Measurements from ENCODE around the gene TMEM38A. TPM values are rescaled to one million over a fixed set of nuclear protein-coding genes. Genes with fewer than 3 reads are reported as not detected.

Gene TMEM38A
- total and polyA plus RNA-seq, 4 donors: 3.6 to 8.5 (median 4.7) TPM

DNA sequence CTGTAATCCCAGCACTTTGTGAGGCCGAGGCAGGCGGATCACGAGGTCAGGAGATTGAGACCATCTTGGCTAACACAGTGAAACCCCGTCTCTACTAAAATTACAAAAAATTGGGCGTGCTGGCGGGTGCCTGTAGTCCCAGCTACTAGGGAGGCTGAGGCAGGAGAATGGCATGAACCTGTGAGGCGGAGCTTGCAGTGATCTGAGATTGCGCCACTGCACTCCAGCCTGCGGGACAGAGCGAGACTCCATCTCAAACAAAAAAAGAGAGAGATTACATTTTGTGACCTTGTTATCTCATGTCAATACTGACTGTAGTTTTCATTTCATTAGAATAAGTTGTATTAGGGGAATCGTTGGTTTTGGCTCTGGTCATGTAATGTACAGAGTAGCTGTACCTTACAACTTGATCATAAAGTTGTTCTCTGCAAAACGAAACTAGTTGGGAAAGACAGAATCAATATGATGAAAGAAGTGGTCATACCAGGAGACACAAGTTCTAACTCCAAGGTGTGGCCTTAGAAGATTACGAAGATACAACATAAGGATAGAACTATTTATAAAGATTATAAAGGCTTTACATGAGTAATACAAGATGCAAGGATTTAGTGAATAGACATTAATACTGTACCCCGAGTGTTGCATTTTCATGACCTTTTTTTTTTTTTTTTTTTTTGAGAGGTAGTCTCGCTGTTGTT, 15.3 kb downstream of the TMEM38A start:
- Histone ChIP-seq H3K36me3 (ENCODE audit: control insufficient read depth in 1 of 2, insufficient read depth in 2 of 2, low read length in 1 of 2) (peaks cover 4% of the 10 kb centered on the region in 2 donors), H3K4me3 (ENCODE audit: low read length in 2 of 2) (no peak overlapping the region), H3K9me3 (ENCODE audit: control insufficient read depth, low read length) (no peaks in the 10 kb centered on the region), H3K27me3 (ENCODE audit: control insufficient read depth in 1 of 2, insufficient read depth in 2 of 2, low read length in 1 of 2) (no peaks in the 10 kb centered on the region), H3K4me1 (ENCODE audit: control insufficient read depth in 1 of 2, insufficient read depth in 2 of 2, low read length in 2 of 2) (no peaks in the 10 kb centered on the region), H3K27ac (ENCODE audit: low read depth in 1 of 2, low read length in 2 of 2) (no peak overlapping the region)
- DNase-seq: no peak
- no peak for ATAC-seq (ENCODE audit: low FRiP score)
- 93% methylated on average over 15 of the region's 15 CpGs for WGBS, 2 donors
- intact Hi-C loops (cut with DNase I): no loop called here

- Histone ChIP-seq H3K27ac (ENCODE audit: low read depth in 1 of 2, low read length in 2 of 2) (no peak overlapping the region), H3K4me1 (ENCODE audit: control insufficient read depth in 1 of 2, insufficient read depth in 2 of 2, low read length in 2 of 2) (no peaks in the 10 kb centered on the region), H3K36me3 (ENCODE audit: control insufficient read depth in 1 of 2, insufficient read depth in 2 of 2, low read length in 1 of 2) (peaks cover 4% of the 10 kb centered on the region in 2 donors), H3K9me3 (ENCODE audit: control insufficient read depth, low read length) (no peaks in the 10 kb centered on the region), H3K4me3 (ENCODE audit: low read length in 2 of 2) (no peak overlapping the region), H3K27me3 (ENCODE audit: control insufficient read depth in 1 of 2, insufficient read depth in 2 of 2, low read length in 1 of 2) (no peaks in the 10 kb centered on the region)
- ATAC-seq (ENCODE audit: low FRiP score) (no peak), DNase-seq (no peak)
- intact Hi-C loops (cut with DNase I): no loop called here
These were observed 16.1 kb downstream of the TMEM38A start for GRCh38 chr19:16677055-16677454.

GRCh38 chr19:16678498-16678897, 17.6 kb downstream of the TMEM38A start:
- peaks cover 4% of the 10 kb centered on the region in 2 donors for H3K36me3 ChIP-seq (ENCODE audit: control insufficient read depth in 1 of 2, insufficient read depth in 2 of 2, low read length in 1 of 2)
- DNase-seq (no peak), ATAC-seq (ENCODE audit: low FRiP score) (no peak)
- H3K9me3 ChIP-seq (ENCODE audit: control insufficient read depth, low read length): no peaks in the 10 kb centered on the region
- no peaks in the 10 kb centered on the region for H3K4me1 ChIP-seq (ENCODE audit: control insufficient read depth in 1 of 2, insufficient read depth in 2 of 2, low read length in 2 of 2)
- H3K27ac ChIP-seq (ENCODE audit: low read depth in 1 of 2, low read length in 2 of 2): no peak overlapping the region
- intact Hi-C loops (cut with DNase I): no loop called here
- no peak overlapping the region for H3K4me3 ChIP-seq (ENCODE audit: low read length in 2 of 2)
- 93 to 95% methylated on average over 9 of the region's 9 CpGs for WGBS, 2 donors
- H3K27me3 ChIP-seq (ENCODE audit: control insufficient read depth in 1 of 2, insufficient read depth in 2 of 2, low read length in 1 of 2): no peaks in the 10 kb centered on the region

DNA sequence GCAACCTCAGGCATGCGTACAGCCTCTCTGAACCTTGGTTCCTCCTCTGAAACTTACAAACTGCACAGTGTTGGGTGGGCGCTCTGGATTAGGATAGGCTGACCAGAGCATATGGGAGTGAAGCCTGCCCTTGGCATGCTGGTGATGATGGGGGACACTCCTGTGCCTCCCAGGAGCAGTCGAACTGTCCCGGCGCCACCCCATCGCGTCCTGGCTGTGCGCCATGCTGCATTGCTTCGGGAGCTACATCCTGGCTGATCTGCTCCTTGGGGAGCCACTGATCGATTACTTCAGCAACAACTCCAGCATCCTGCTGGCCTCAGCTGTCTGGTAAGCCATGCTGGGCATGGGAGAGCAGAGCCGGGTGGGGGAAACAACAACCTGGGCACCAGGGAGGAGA, 18.9 kb downstream of the TMEM38A start:
- Histone ChIP-seq H3K4me1 (ENCODE audit: control insufficient read depth in 1 of 2, insufficient read depth in 2 of 2, low read length in 2 of 2) (no peaks in the 10 kb centered on the region), H3K27ac (ENCODE audit: low read depth in 1 of 2, low read length in 2 of 2) (no peak overlapping the region), H3K9me3 (ENCODE audit: control insufficient read depth, low read length) (no peaks in the 10 kb centered on the region), H3K27me3 (ENCODE audit: control insufficient read depth in 1 of 2, insufficient read depth in 2 of 2, low read length in 1 of 2) (no peaks in the 10 kb centered on the region), H3K4me3 (ENCODE audit: low read length in 2 of 2) (no peak overlapping the region), H3K36me3 (ENCODE audit: control insufficient read depth in 1 of 2, insufficient read depth in 2 of 2, low read length in 1 of 2) (peaks cover 4% of the 10 kb centered on the region in 2 donors)
- intact Hi-C loops (cut with DNase I): no loop called here
- WGBS, 2 donors: 94 to 95% methylated on average over 11 of the region's 11 CpGs
- no peak for DNase-seq
- ATAC-seq (ENCODE audit: low FRiP score): no peak

GRCh38 chr19:16682539-16682938, 21.6 kb downstream of the TMEM38A start:
- Histone ChIP-seq H3K36me3 (ENCODE audit: control insufficient read depth in 1 of 2, insufficient read depth in 2 of 2, low read length in 1 of 2) (peaks cover 4% of the 10 kb centered on the region in 2 donors), H3K27ac (ENCODE audit: low read depth in 1 of 2, low read length in 2 of 2) (no peak overlapping the region), H3K4me3 (ENCODE audit: low read length in 2 of 2) (no peak overlapping the region), H3K9me3 (ENCODE audit: control insufficient read depth, low read length) (no peaks in the 10 kb centered on the region), H3K27me3 (ENCODE audit: control insufficient read depth in 1 of 2, insufficient read depth in 2 of 2, low read length in 1 of 2) (no peaks in the 10 kb centered on the region), H3K4me1 (ENCODE audit: control insufficient read depth in 1 of 2, insufficient read depth in 2 of 2, low read length in 2 of 2) (no peaks in the 10 kb centered on the region)
- 91 to 98% methylated on average over 2 of the region's 2 CpGs for WGBS, 2 donors
- no peak for DNase-seq
- intact Hi-C loops (cut with DNase I): no loop called here
- no peak for ATAC-seq (ENCODE audit: low FRiP score)

DNA sequence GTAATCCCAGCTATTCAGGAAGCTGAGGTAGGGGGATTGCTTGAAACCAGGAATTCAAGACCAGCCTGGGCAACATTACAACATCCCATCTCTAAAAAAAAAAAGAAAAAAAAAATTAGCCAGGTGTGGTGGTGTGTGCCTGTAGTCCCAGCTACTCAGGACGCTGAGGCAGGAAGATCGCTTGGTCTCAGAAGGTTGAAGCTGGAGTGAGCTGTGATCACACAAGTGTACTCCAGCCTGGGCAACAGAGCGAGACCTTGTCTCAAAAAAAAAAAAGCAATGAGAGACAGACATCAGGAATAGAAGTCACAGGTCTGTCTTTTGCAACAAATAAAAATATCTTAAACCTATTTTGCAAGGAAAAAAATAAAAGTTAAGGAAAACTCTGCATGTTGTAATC, 23.3 kb downstream of the TMEM38A start:
- intact Hi-C loops (cut with DNase I): no loop called here
- no peaks in the 10 kb centered on the region for H3K4me1 ChIP-seq (ENCODE audit: control insufficient read depth in 1 of 2, insufficient read depth in 2 of 2, low read length in 2 of 2)
- no peaks in the 10 kb centered on the region for H3K9me3 ChIP-seq (ENCODE audit: control insufficient read depth, low read length)
- no peak for ATAC-seq (ENCODE audit: low FRiP score)
- 92 to 93% methylated on average over 3 of the region's 3 CpGs for WGBS, 2 donors
- peaks cover 4% of the 10 kb centered on the region in 2 donors for H3K36me3 ChIP-seq (ENCODE audit: control insufficient read depth in 1 of 2, insufficient read depth in 2 of 2, low read length in 1 of 2)
- no peak overlapping the region for H3K4me3 ChIP-seq (ENCODE audit: low read length in 2 of 2)
- no peaks in the 10 kb centered on the region for H3K27me3 ChIP-seq (ENCODE audit: control insufficient read depth in 1 of 2, insufficient read depth in 2 of 2, low read length in 1 of 2)
- H3K27ac ChIP-seq (ENCODE audit: low read depth in 1 of 2, low read length in 2 of 2): no peak overlapping the region
- no peak for DNase-seq

GRCh38 chr19:16688084-16688483, 27.1 kb downstream of the TMEM38A start:
- Histone ChIP-seq H3K9me3 (ENCODE audit: control insufficient read depth, low read length) (no peaks in the 10 kb centered on the region), H3K4me3 (ENCODE audit: low read length in 2 of 2) (no peak overlapping the region), H3K27ac (ENCODE audit: low read depth in 1 of 2, low read length in 2 of 2) (no peak overlapping the region), H3K27me3 (ENCODE audit: control insufficient read depth in 1 of 2, insufficient read depth in 2 of 2, low read length in 1 of 2) (no peaks in the 10 kb centered on the region), H3K36me3 (ENCODE audit: control insufficient read depth in 1 of 2, insufficient read depth in 2 of 2, low read length in 1 of 2) (no peaks in the 10 kb centered on the region), H3K4me1 (ENCODE audit: control insufficient read depth in 1 of 2, insufficient read depth in 2 of 2, low read length in 2 of 2) (no peaks in the 10 kb centered on the region)
- no peak for DNase-seq
- ATAC-seq (ENCODE audit: low FRiP score): no peak
- 94% methylated on average over 12 of the region's 12 CpGs for WGBS, 2 donors
- intact Hi-C loops (cut with DNase I): no loop called here

DNA sequence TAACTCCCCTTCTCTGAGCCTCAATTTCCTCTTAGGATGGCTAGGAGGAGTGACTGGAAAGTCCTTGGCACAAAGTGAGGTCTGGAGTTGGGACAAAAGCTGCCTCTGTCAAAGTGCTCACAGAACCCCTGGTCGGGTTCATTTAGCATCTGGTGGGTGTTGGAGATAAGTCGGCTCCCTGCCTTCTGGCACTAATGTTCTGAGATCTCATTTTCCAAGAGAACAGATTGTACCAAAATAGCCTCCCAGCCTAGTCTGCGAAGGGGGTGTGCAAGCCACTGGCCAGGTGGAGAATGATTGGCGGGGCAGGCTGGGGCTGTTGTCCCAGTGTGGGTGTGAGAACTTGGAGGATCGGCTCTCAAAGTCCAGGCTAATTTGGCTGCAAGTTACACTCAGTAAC, 38.0 kb downstream of the TMEM38A start:
- Histone ChIP-seq H3K36me3 (ENCODE audit: control insufficient read depth in 1 of 2, insufficient read depth in 2 of 2, low read length in 1 of 2) (no peaks in the 10 kb centered on the region), H3K27me3 (ENCODE audit: control insufficient read depth in 1 of 2, insufficient read depth in 2 of 2, low read length in 1 of 2) (no peaks in the 10 kb centered on the region), H3K4me1 (ENCODE audit: control insufficient read depth in 1 of 2, insufficient read depth in 2 of 2, low read length in 2 of 2) (peaks cover 0 to 1% of the 10 kb centered on the region in 2 donors), H3K27ac (ENCODE audit: low read depth in 1 of 2, low read length in 2 of 2) (no peak overlapping the region), H3K4me3 (ENCODE audit: low read length in 2 of 2) (no peak overlapping the region), H3K9me3 (ENCODE audit: control insufficient read depth, low read length) (no peaks in the 10 kb centered on the region)
- 5 to 10% methylated on average over 5 of the region's 5 CpGs for WGBS, 2 donors
- intact Hi-C loops (cut with DNase I): no loop called here
- ATAC-seq (ENCODE audit: low FRiP score): no peak
- no peak for DNase-seq

DNA sequence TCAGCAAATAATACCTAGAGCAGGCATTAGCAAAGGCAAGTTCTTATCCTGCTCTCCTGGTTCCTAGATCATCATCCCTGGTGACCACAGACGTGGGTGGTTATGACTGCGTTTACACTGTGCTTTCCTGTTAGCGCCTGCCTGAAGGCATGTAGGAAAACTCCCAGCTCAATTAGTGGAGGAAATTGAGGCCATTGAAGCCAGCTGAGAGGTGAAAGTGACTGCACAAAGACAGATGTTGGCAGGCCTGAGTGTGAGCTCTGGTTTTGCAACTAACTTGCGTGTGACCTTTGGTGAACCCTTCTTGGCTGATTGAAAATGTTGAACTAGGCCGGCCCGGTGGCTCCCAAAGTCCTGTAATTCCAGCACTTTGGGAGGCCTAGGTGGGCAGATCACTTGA, 41.2 kb downstream of the TMEM38A start:
- H3K36me3 ChIP-seq (ENCODE audit: control insufficient read depth in 1 of 2, insufficient read depth in 2 of 2, low read length in 1 of 2): no peaks in the 10 kb centered on the region
- 58 to 63% methylated on average over 6 of the region's 6 CpGs for WGBS, 2 donors
- H3K27me3 ChIP-seq (ENCODE audit: control insufficient read depth in 1 of 2, insufficient read depth in 2 of 2, low read length in 1 of 2): no peaks in the 10 kb centered on the region
- intact Hi-C loops (cut with DNase I): no loop called here
- H3K27ac ChIP-seq (ENCODE audit: low read depth in 1 of 2, low read length in 2 of 2): no peak overlapping the region
- H3K4me1 ChIP-seq (ENCODE audit: control insufficient read depth in 1 of 2, insufficient read depth in 2 of 2, low read length in 2 of 2): peaks cover 0 to 1% of the 10 kb centered on the region in 2 donors
- no peak for DNase-seq
- H3K4me3 ChIP-seq (ENCODE audit: low read length in 2 of 2): no peak overlapping the region
- H3K9me3 ChIP-seq (ENCODE audit: control insufficient read depth, low read length): no peaks in the 10 kb centered on the region
- no peak for ATAC-seq (ENCODE audit: low FRiP score)
